Spleen (tissue), 3 donors: ENCODE results near the gene CAMKK1.

Experiments used
- POLR2A ChIP-seq, 3 donors: fragments of 450-650 bp; IDR thresholded peaks; one replicate each; pipeline ENCODE4 v1.5.1; 2017; ENCODE audit warnings: antibody characterized with exemption in 3 of 3, mild to moderate bottlenecking in 1 of 3
- POLR2AphosphoS5 ChIP-seq, 3 donors: sonication (generic); formaldehyde crosslinking; IDR thresholded peaks; one replicate each; pipeline ENCODE4 v1.5.1; 2017; ENCODE audit warnings: antibody characterized with exemption in 3 of 3

GRCh38 chr17:3885271-3885670 is 7.6 kb downstream of the CAMKK1 start:
- TF ChIP-seq POLR2AphosphoS5 (IDR thresholded peaks at IDR 0.05) (no peak), POLR2A (IDR thresholded peaks at IDR 0.05) (no peak)
